NCI-H1694 treated with DMSO at 0.1 percent for 48 hours (cell line): ENCODE data around the gene BRD2.

ENCODE experiments used
- DNase-seq: peaks from one replicate; lab custom pipeline; 2025; lab: John Stamatoyannopoulos, UW

The BRD2 gene

DNA sequence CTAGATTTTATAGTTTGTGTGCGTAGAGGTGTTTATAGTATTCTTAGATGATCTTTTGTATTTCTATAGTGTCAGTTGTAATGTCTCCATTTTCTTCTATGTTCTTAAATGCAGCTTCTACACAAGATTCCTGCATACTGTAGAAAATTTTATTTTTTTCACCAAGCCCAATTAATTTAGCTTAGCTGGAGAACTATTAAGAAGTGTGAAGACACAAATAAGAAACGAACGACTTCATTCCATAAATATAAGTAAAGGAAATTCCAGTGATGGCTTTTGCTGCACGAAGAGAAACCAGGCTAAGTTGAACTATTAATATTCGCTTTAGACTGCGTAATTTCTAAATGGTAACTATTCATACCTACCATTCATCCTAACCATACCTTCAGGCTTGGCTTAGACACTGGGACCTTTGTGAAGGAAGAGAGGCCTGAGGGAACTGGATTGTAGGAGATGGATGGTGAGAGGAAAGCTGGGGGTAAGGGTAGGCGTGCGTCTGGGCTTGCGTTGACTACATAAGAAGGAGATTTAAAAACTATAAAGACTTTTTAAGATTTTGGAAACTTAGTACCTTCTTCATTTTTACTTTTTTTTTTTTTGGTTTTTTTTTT, 25.1 kb downstream of the BRD2 start:
- no peak for DNase-seq

DNA sequence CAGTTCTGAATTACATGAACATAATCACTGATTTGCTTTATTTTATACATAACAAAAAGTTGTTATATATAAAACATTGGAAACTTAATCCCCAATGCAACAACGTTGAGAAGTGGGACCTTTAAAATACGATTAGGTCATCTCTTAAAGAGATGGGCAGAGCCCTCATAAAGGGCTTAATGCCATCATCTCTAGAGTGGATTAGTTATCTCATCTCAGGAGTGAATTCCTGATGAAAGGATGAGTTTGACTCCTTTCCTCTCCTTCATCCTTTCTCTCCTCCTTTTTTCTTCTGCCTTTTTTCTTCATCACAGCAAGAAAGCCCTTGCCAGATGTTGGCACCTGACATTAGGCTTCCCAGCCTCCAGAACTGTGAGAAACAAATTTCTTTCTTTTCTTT, 27.1 kb downstream of the BRD2 start:
- DNase-seq, result no peak

DNA sequence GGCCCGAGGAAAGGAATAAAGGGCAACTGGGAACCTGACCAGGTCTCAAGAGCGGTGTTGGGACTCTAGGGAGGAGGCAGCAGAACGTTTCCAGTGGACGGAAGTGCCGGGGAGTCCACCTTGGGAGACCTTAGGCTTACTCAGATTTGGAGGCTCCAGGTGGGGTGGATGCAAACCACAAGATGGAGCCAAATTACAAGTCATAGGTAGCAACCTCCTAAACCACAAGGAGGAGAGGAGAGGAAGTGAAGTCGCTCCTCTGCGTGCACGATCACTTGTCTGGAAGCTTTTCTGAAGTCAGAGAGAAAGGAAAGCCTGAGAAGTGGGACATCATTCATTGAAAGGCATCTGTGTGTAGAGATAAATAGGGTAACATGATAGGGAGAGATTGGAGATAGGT, 31.7 kb downstream of the BRD2 start:
- no peak for DNase-seq

DNA sequence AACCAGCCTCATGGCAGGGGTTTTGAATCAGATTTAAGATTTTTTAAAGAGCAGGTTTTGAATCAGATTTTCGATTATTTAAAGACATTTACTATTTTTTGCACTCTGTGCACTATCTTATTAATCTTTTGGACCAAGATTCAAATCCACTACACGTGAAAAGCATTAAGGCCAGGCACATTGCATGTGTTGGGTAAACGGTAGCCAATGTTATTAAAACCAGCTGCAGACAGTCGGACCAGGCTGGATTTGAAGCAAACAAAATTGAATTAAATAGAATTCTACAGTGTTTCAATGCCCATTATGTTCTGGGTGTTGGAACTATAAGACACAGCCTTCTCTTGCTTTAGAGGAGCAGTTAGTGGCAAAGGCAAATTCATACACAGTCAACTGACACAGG, 33.3 kb downstream of the BRD2 start:
- DNase-seq, result no peak

DNA sequence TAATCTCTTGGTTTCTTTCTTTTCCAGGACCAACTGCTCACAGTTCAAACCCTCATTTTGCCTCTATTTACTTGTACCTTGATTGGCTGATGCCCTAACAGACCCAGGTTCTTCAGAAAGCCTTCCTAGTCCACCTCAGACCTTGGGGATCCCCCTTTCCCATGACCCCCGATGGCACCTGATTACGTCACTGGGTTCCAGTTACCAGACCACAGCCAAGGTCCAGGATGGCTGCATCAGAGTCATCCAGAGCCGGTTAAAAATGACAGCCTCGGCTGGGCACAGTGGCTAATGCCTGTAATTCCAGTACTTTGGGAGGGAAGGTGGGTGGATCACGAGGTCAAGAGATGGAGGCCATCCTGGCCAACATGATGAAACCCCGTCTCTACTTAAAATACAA, 36.5 kb downstream of the BRD2 start:
- no peak for DNase-seq

DNA sequence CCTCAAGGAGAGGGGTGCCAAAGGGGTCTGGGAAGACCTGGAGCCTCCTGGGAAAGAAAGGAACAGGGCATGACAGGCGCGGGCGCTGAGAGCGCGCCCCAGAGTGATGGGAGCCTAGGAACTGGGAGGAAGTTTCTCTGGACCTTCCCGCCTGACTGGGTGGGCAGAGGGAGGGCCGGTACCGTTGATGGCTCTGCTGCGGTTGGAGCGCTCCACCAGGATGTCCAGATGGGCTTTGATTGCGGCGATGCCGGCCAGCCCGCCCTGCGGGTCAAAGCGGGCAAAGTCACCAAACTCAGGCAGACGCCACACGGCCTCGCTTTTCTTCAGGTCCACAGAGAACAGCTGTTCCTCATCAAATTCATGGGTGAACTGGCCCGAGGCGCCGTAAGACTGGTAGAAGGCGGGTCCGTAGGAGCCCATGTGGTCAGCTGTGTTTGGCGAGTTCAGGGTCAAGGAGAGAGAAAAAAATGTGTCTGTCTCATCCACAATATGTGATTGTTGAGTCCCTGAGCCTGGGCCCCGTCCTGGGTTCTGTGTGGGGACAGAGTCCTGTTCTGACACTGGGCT, 39.5 kb downstream of the BRD2 start:
- no peak for DNase-seq

DNA sequence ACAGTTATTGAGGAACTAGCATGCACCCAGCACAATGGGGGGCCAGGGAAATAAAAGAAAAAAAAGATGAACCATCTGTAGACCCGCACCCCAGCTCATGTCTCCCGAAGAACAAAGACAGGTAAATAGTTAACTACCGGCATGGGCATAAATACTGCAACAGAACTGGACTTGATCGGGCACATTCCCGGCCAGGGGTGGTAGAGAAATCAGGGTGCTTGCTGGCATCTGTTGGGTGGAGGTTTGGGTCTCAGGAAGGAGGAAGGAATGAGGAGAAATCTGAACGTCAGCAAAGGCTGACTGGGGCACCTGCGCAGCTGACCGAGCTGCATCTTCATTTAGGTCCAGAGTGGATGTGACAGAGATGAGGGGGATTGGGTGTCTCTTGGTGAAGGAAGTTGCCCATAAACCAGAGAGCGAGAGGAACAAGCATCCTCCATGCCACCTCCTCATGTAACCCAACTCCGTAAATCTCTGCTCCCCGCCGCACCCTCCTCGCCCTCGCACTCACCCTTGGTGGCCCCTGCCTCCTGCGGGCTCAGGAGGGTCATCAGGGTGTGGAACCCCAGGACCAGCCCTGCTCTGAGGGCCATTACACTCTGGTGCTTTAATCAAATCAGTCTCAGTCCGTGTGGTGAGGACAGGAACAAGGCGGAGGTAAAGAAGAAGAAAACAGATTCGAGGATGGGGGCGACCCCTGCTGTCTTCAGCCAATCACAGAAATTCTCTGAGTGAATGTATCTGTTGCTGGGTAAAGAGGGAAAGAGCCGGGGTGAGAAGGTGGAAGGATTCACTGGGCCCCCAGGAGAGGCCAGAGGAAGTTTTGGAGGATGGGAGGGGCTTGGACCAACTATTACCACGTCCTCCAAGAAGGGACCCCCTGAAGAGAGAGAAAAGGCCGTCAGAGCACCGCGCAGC, 40.8 kb downstream of the BRD2 start, which contains the start of gene HLA-DOA:
Gene HLA-DOA, minus strand, starts transcription at position 648 of the 918 bp plus-strand sequence.
- no peak for DNase-seq

DNA sequence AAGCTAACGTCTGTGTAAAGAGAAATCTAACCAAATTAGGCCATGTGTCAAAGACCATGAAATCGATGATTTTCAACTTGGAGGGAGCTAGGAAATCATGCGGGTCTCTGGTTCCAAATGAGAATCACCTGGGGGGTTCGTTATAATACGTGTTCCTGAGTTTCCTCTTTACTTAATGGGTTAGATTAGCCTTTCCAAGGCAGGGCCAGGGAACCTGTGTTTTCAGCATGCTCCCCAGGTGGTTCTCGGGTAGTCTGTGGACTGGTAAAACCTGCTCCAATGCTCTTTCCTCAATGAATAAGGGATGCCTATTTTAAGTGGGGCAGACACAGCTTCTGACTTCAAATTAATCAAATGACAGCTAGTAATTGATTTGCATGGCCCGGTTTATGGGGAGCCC, 42.0 kb downstream of the BRD2 start:
- no peak for DNase-seq

DNA sequence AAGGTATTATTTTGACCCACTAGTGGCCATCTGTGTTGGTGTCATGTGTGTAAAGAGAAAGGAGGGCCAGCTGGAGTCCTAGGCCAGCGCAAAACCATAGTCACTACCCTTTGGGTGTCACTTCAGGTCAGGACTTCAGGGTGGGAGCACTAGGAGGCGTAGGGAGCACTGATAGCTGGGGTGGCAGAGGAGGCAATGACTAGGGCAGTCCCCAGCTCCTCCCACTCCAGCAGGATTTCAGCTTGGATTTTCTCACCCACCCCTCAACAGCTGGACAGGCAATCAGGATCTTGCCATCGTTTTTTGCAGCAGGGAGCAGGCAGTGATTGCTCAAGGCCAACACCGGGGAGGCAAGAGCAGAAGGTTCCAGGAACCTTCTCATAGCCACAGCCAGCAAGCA, 45.2 kb downstream of the BRD2 start:
- no peak for DNase-seq

DNA sequence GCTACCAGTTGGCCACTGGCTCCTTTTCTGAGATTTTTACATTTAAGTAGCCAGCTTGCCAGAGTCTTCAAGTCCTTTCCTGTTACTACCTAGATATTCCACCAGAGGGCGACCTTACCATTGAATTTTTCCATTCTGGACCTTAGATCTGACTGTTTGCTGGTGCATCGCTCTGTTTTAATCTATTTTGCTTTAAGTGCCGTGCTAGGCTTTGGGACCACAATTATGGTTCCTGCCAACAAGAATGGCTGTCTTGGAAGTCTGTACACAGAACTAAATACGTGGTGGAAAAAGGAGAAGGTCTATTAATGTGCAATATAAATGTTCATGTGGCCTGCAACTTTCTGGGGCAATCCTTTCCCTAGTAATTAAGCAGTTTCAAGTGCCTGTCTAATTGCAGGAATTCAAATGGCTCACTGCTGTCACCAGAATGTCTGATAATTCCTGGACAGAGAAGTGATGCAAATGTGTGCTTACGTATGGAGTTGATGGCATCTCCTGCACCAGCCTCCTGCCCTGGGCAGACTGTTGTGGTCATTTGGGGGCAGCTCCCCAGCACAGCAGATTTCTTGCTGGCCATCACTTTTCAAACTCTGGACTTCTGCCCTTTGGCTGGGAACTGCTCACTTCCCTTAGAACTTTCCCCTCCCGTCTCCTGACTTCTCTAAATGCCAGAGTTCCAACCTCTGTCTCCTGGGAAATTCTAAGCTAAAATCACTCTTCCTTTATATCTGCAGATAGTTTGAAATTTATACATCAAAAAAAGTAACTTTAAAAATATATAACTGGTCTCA, 46.6 kb downstream of the BRD2 start:
- DNase-seq, result peak; percentile 75

DNA sequence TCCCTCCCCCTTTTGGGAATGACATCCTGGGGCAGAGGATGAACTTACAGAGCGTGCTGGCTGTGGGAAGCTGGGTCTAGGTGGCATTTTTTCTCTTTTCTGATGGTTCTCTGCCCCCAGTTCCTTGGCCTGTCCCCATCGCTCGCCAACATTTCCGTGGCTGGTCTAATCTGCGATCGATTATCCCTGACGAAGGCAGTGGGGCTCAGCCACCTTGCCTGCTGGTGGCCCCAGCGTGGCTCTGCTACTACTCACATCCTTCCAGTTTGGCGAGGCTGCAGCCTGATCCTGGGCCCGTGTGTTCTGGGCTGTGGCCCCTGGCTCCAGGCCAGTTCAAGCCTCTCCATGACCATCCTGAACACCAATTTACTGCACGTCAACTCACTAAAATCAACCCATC, 47.4 kb downstream of the BRD2 start:
- no peak for DNase-seq

DNA sequence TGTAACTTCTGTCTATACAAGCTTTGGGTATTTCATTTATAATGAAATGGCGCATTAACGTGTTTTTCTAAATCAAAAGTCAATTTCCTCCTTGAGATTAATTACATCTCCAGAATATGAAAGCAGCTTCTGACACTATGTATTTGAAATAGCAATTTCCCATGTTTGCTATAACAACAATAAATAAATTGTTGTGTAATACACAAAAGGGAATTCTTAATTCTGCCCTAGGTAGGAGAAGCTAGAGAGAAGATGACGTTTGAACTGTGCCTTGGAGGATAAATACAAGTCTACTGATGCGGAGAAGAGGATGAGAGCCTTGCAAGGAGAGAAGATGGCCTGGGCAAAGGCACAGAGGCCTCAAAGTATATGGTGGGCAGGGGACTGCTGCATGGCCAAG, 48.6 kb downstream of the BRD2 start:
- DNase-seq, result no peak

DNA sequence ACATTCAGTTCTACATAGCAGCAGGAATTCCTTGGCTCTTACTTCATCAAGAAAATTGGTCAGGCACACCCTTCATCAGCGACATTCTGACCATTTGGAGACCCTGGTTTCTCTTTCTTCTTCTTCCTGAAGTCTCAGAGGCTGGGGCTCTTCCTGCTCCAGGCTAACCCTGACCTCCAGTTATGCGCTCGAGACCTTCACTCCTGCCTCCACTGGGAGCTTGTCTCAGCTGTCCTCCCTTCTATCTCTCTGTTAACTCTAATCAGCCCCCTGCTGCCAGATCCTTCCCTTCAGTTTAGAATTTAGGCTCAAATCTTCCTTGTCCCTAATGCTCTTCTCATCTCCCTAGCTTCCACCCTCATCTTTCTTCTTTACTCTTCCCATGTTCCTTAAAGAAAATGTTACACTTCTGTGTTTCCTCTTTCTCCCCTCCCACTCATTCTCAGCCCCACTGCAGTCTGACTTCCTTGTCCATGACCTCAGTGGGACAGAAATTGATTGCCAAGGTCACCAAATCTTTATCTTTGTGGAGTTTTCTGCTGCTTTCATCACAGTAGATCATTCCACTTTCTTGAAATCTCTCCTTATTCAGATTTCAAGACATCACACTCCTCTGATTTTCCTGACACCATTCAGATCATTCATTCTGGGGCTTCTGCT, 49.4 kb downstream of the BRD2 start:
- DNase-seq, result no peak

DNA sequence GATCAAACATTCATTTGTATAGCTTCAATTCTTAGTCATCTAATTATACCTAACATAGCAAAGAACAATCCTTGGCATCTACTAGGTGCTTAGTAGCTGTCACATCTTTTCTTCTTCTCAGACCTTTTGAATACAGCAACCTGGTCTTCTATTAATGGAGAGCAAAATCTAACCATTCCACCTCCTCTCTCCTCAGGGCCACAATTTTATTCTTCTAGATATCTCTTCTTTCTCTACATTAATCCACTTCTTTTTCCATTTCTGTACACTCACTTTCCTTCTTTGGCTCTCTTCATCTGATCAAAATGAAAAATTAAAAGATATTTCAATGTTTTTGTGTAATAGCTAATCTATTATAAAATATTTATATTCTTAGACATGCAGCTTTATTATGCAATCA, 50.0 kb downstream of the BRD2 start:
- DNase-seq, result no peak

DNA sequence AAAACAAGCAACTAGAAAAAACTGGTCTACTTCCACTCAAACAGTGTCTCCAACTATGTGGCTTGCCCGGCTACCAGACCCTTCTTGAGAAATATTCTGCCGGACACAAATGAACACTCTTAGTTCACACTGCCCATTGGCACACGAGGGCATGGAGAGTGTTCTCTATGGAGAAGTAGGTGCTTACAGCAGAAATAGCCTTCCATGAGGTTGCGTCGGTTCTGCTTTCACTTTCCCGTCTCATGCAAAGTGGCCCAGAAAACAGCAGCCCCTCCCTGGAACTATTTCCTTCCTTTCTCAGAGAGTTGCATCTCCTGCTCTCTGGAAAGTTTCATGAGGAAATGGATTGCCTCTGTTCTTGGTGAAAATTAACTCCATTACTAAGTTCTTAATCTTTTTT, 50.5 kb downstream of the BRD2 start:
- DNase-seq, result no peak

DNA sequence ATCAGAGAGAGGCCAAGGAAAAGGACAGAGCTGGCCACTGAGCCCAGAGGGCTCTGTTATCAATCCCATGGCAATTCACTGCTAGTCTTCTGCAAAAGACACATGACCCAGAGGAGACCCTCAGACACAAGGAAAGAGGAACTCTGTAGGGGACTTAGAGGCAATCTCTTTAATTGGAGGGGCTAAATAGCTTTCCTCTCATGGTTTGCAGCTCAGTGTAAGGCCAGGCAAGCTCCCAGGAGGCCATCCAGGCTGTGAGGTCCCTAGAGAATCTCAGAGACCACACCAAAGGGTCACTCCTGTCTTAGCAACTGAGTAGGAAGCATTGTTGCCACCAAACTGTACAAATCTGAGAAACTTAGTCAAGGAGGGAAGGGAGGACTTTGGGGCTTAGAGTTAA, 51.0 kb downstream of the BRD2 start:
- DNase-seq, result no peak

DNA sequence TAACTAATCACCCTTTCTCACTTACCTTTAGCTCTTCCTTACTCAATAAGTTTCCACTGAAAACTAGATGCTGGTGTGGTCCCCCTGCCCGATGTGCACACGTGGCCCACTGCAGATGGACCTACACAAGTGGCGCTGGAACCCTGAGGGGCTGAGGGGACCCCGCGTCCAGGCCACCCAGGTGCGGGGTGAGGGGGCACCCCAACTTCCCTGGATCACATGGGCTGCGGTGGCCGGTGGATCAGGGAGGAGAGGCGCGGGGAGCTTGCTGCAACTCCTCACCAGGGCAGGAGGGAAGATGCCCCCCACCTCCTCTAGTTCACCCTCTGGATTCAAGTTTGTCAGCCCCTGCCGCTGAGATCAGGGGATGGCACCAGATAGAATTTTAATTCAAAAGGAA, 53.5 kb downstream of the BRD2 start:
- no peak for DNase-seq

DNA sequence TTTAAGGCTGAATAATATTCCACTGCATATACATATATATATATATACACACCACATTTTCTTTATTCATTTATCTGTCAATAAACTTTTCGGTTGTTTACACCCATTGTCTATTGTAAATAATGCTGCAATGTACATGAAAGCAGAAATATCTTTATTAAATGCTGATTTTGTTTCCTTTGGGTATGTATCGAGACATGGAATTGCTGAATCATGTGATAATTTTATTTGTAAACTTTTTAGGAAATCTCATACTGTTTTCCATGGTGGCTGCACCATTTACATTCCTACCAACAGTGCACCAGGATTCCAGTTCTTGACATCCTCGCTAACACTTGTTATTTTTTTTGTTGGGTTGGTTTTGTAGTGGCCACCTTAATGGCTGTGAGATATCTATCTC, 55.1 kb downstream of the BRD2 start:
- DNase-seq, result no peak

DNA sequence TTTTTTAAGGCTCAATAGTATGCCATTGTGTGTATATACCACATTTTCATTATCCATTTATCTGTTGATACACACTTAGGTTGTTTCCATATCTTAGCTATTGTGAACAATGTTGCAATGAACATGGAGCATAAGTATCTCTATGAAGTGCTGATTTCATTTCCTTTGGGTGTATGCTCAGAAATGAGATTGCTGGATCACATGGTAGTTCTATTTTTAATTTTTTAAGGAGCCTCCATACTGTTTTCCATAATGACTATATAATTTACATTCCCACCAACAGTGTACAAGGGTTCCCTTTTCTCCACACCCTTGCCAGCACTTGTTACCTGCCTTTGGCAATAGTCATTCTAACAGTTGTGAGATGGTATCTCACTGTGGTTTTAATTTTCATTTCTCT, 56.1 kb downstream of the BRD2 start:
- no peak for DNase-seq

DNA sequence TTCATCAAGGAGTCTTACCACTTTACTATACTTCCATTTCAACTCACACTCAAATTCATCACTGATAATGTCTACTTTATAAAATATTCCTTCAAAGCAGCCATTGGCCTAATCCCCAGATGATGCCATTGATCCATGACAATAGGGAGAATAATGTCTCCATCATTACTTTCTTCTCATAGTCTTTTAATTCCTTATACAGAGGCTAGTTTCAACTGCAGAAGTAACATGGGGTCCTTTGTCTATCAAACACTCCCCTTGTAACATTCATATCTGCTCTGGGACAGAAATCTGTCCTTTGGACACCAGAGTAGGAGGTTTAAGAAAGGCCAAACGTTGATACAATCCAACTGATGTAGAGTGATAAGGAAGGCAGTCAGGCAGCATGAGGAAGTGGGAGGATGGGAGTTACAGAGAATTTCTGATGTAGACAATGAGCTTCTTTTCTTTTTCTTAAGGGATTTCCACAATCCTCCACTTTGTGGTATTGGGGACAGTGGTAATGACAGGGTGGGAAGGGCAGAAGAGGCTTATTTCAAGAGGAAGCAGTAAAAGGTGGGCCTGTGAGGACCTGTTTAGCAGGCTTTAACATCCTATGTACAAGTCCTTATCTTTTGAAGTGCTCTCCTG, 59.9 kb downstream of the BRD2 start:
- DNase-seq, result no peak
